Natural killer cell (primary cell): ENCODE measurements around the gene SERPINB10. TPM values are rescaled to one million over a fixed set of nuclear protein-coding genes. Genes with fewer than 3 reads are reported as not detected.

Experiments used
- ATAC-seq, 3 donors: fragments of 150-1000 bp in 2 of 3; fragments of 200-7000 bp in 1 of 3; cut with Tn5 transposase; 1 replicate in 1 of 3; 2 replicates in 2 of 3; pipeline ENCODE4 v1.10.0; 2021; ENCODE audit warnings: mild to moderate bottlenecking in 2 of 3, moderate library complexity in 2 of 3
- DNase-seq, 2 donors: peaks; one replicate each; pipeline versions ENCODE4 v3.0.0 to v3.0.0-alpha.2; 2013 to 2021; ENCODE audit warnings: mixed read lengths in 1 of 2
- H3K27ac ChIP-seq: one replicate; pipeline ENCODE4 v1.5.1; 2013; ENCODE audit warnings: mild to moderate bottlenecking, low read length
- H3K27me3 ChIP-seq: one replicate; pipeline ENCODE4 v1.6.1; 2013; ENCODE audit warnings: low read length; ENCODE audit not compliant: control insufficient read depth, insufficient read depth
- H3K36me3 ChIP-seq: one replicate; pipeline ENCODE4 v1.6.1; 2013; ENCODE audit warnings: low read length; ENCODE audit not compliant: control insufficient read depth, insufficient read depth
- H3K4me1 ChIP-seq: one replicate; pipeline ENCODE4 v1.6.1; 2013; ENCODE audit warnings: low read length; ENCODE audit not compliant: control insufficient read depth, insufficient read depth
- H3K4me3 ChIP-seq: one replicate; pipeline ENCODE4 v1.5.1; 2013; ENCODE audit warnings: low read length
- H3K9me3 ChIP-seq: one replicate; pipeline ENCODE4 v1.6.1; 2013; ENCODE audit warnings: low read length; ENCODE audit not compliant: control insufficient read depth, insufficient read depth
- H3K27ac Mint-ChIP-seq, 2 donors: one replicate each; pipeline ENCODE4 v1.8.0; 2022; ENCODE audit warnings: mild to moderate bottlenecking in 2 of 2, mixed read lengths in 2 of 2, moderate library complexity in 1 of 2
- H3K27me3 Mint-ChIP-seq, 2 donors: one replicate each; pipeline ENCODE4 v1.8.0; 2022; ENCODE audit warnings: low read depth in 2 of 2, mixed read lengths in 2 of 2
- H3K36me3 Mint-ChIP-seq: one replicate; pipeline ENCODE4 v1.8.0; 2022; ENCODE audit warnings: mixed read lengths
- H3K4me1 Mint-ChIP-seq, 2 donors: one replicate each; pipeline ENCODE4 v1.8.0; 2022; ENCODE audit warnings: mixed read lengths in 2 of 2
- H3K4me3 Mint-ChIP-seq: one replicate; pipeline ENCODE4 v1.8.0; 2022; ENCODE audit warnings: mild to moderate bottlenecking, moderate library complexity, mixed read lengths
- H3K9me3 Mint-ChIP-seq, 2 donors: one replicate each; pipeline ENCODE4 v1.8.0; 2022; ENCODE audit warnings: mixed read lengths in 2 of 2
- CTCF ChIP-seq: fragments of 200-600 bp; IDR thresholded peaks from one replicate; pipeline ENCODE4 v1.8.0; 2022; ENCODE audit warnings: antibody characterized with exemption
- WGBS: methylation state at CpG from one replicate; pipeline ENCODE4 v1.1.7; 2013; ENCODE audit warnings: missing lambda C conversion rate; ENCODE audit not compliant: insufficient coverage; 5-methylcytosine and 5-hydroxymethylcytosine counted together
- intact Hi-C: fragments of 100-400 bp; cut with micrococcal nuclease; formaldehyde crosslinking; loops from one replicate; pipeline ENCODE4 v1.14.2; 2022
- total RNA-seq, 4 donors: library from RNA; stranded (reverse); fragments of 120-200 nt in 1 of 4; gene quantifications; one replicate each; pipeline versions ENCODE4 v1.2.3 to v1.2.4, GENCODE V29; 2013 to 2022

SERPINB10 gene
- total RNA-seq, 3 donors from 2014 or later (not counting 1 experiment from before 2014, with no cell fraction given), result 0.43 TPM; not detected in 2

GRCh38 chr18:63965716-63966330 is 58.1 kb downstream of the SERPINB10 start:
- H3K27ac Mint-ChIP-seq, result no peak overlapping the region
- WGBS, result 89% methylated on average over 5 of the region's 5 CpGs

GRCh38 chr18:63969942-63970808 is 62.4 kb downstream of the SERPINB10 start, which contains the start of gene SERPINB8:
SERPINB8 (plus strand) TSS chr18:63970081; CDS start chr18:63978309, 8,228 bp downstream.
- WGBS, result under 1% methylated on average over 62 of the region's 62 CpGs
- Histone ChIP-seq H3K4me1 (peaks cover 16% of the 10 kb centered on the region), H3K27me3 (no peaks in the 10 kb centered on the region), H3K4me3 (peak within 1 kb of the TSS; percentile 55), H3K9me3 (no peaks in the 10 kb centered on the region), H3K27ac (peak within 1 kb of the TSS; percentile 67), H3K36me3 (no peaks in the 10 kb centered on the region)
- Mint-ChIP-seq H3K9me3 (no peaks in the 10 kb centered on the region), H3K36me3 (no peaks in the 10 kb centered on the region), H3K4me3 (peak within 1 kb of the TSS; percentile 96), H3K4me1 (peaks cover 29 to 40% of the 10 kb centered on the region in 2 donors), H3K27ac (peak within 1 kb of the TSS; percentile 74 to 99), H3K27me3 (peaks cover 7 to 16% of the 10 kb centered on the region in 2 donors)
- DNase-seq (peak; percentile 63 to 87), ATAC-seq (peak; percentile 82 to 83 (median 83))
- no peak for TF ChIP-seq CTCF
- intact Hi-C loops, result loop anchor here (10.0 kb wide), 1 partner anchor 145 kb away; no protein-coding TSS in a partner anchor

More at GRCh38 chr18:63965716-63966330, 58.1 kb downstream of the SERPINB10 start:
- no peak for DNase-seq
- no peak for ATAC-seq
- H3K27me3 ChIP-seq, result no peaks in the 10 kb centered on the region
- Mint-ChIP-seq H3K36me3 (no peaks in the 10 kb centered on the region), H3K4me3 (no peak overlapping the region), H3K4me1 (peaks cover 16% of the 10 kb centered on the region in 2 donors), H3K27me3 (peaks cover 17 to 25% of the 10 kb centered on the region in 2 donors), H3K9me3 (no peaks in the 10 kb centered on the region)
- H3K36me3 ChIP-seq, result no peaks in the 10 kb centered on the region
- no peaks in the 10 kb centered on the region for H3K9me3 ChIP-seq
- TF ChIP-seq CTCF, result no peak
- intact Hi-C loops, result no loop called here
- no peak overlapping the region for H3K27ac ChIP-seq
- H3K4me1 ChIP-seq, result peaks cover 7% of the 10 kb centered on the region
- no peak overlapping the region for H3K4me3 ChIP-seq

- no peaks in the 10 kb centered on the region for H3K27me3 ChIP-seq
- peak overlapping the region; percentile 96 for H3K4me3 Mint-ChIP-seq
- H3K27ac ChIP-seq, result peak overlapping the region; percentile 67
- peak overlapping the region; percentile 55 for H3K4me3 ChIP-seq
- no peaks in the 10 kb centered on the region for H3K36me3 ChIP-seq
- no peaks in the 10 kb centered on the region for H3K9me3 Mint-ChIP-seq
- DNase-seq, result no peak
- WGBS, result 51% methylated on average over 18 of the region's 18 CpGs
- TF ChIP-seq CTCF, result no peak
- H3K27ac Mint-ChIP-seq, result peak overlapping the region; percentile 71 to 99
- ATAC-seq, result no peak
- peaks cover 29 to 43% of the 10 kb centered on the region in 2 donors for H3K4me1 Mint-ChIP-seq
- H3K9me3 ChIP-seq, result no peaks in the 10 kb centered on the region
- H3K27me3 Mint-ChIP-seq, result peaks cover 1 to 10% of the 10 kb centered on the region in 2 donors
- H3K36me3 Mint-ChIP-seq, result no peaks in the 10 kb centered on the region
- H3K4me1 ChIP-seq, result peaks cover 16% of the 10 kb centered on the region
- intact Hi-C loops, result loop anchor here (10.0 kb wide), 1 partner anchor 146 kb away; no protein-coding TSS in a partner anchor
These were observed 63.0 kb downstream of the SERPINB10 start for GRCh38 chr18:63970809-63971205.
